HepG2 (cell line): Measurements from ENCODE around the gene ZNF627. TPM values are rescaled to one million over a fixed set of nuclear protein-coding genes. Genes with fewer than 3 reads are reported as not detected.

ENCODE experiments used
- ATAC-seq: fragments of 200-7000 bp; cut with Tn5 transposase; 3 replicates; pipeline ENCODE4 v1.9.1; 2020; ENCODE audit warnings: mild to moderate bottlenecking, moderate library complexity
- Bru-seq: library from RNA; stranded (reverse); fragments of 400-500 nt; gene quantifications from one replicate; lab custom pipeline; 2021; lab: Mats Ljungman, UMichigan
- BruChase-seq, 2 experiments: library from RNA; stranded (reverse); fragments of 400-500 nt; gene quantifications; one replicate each; lab custom pipeline; 2021; lab: Mats Ljungman, UMichigan
- BruUV-seq: library from RNA; stranded (reverse); fragments of 400-500 nt; replicated peaks from 2 replicates; lab custom pipeline; 2021; lab: Mats Ljungman, UMichigan
- CTCF ChIA-PET: fragments of 300-600 bp; formaldehyde crosslinking; extraction: SDS; loops from one replicate; lab custom pipeline; 2021; ENCODE audit warnings: low total read pairs, inconsistent platforms, low intra/inter-chr PET ratio; lab: Yijun Ruan, JAX
- POLR2A ChIA-PET: fragments of 350-600 bp; sonication (Branson Sonifier 250); formaldehyde crosslinking; loops from one replicate; lab custom pipeline; 2020; ENCODE audit warnings: antibody characterized with exemption, inconsistent platforms; lab: Yijun Ruan, JAX
- DNase-seq: peaks from one replicate; pipeline ENCODE4 v3.0.0-alpha.2; 2015; ENCODE audit warnings: low spot score
- FAIRE-seq: peaks from 3 replicates; lab custom pipeline; 2011; peaks lifted over from hg19 to GRCh38; lab: Jason Lieb, UNC
- H2AFZ ChIP-seq: one replicate; pipeline ENCODE4 v1.6.1; 2011; ENCODE audit warnings: low read length, inconsistent platforms
- H3K27ac ChIP-seq: fragments of 300-600 bp; 3 replicates; pipeline ENCODE4 v1.8.0; 2011; ENCODE audit warnings: mixed run types, mild to moderate bottlenecking, mixed read lengths, low read length, inconsistent platforms; ENCODE audit not compliant: insufficient read depth; ENCODE audit errors: extremely low read length
- H3K27me3 ChIP-seq, 2 experiments: fragments of 200-600 bp in 1 of 2; 2 replicates in 1 of 2; 3 replicates in 1 of 2; pipeline versions ENCODE4 v1.6.0 to v1.8.0; 2011; ENCODE audit warnings: low read length in 2 of 2, mild to moderate bottlenecking in 2 of 2, moderate library complexity in 2 of 2, inconsistent platforms in 1 of 2; ENCODE audit not compliant: insufficient read depth in 2 of 2, control insufficient read depth in 1 of 2
- H3K36me3 ChIP-seq, 2 experiments: fragments of 200-600 bp in 1 of 2; replicated peaks in 1 of 2; 2 replicates in 1 of 2; 3 replicates in 1 of 2; pipeline versions ENCODE4 v1.5.1 to v1.8.0; 2011; ENCODE audit warnings: low read length in 2 of 2, inconsistent platforms in 1 of 2; ENCODE audit not compliant: insufficient read depth in 2 of 2, control insufficient read depth in 1 of 2
- H3K4me1 ChIP-seq: 2 replicates; pipeline ENCODE4 v1.5.1; 2012; ENCODE audit warnings: low read length, inconsistent platforms; ENCODE audit not compliant: insufficient read depth
- H3K4me2 ChIP-seq: 2 replicates; pipeline ENCODE4 v1.6.0; 2011; ENCODE audit warnings: low read depth, low read length, inconsistent platforms
- H3K4me3 ChIP-seq, 3 experiments: fragments of 200-600 bp in 1 of 3; sonication (generic), shearing (Covaris generic) in 1 of 3; replicated peaks in 1 of 3; 2 replicates each; pipeline ENCODE4 v1.5.1; 2011 to 2016; ENCODE audit warnings: low read length in 3 of 3, inconsistent platforms in 2 of 3, low read depth in 2 of 3, mild to moderate bottlenecking in 2 of 3, control low read depth in 1 of 3, mixed read lengths in 1 of 3; ENCODE audit not compliant: insufficient read depth in 1 of 3
- H3K79me2 ChIP-seq: one replicate; pipeline ENCODE4 v1.6.1; 2011; ENCODE audit warnings: low read length, inconsistent platforms; ENCODE audit not compliant: insufficient read depth
- H3K9ac ChIP-seq: 2 replicates; pipeline ENCODE4 v1.6.0; 2011; ENCODE audit warnings: mild to moderate bottlenecking, low read depth, low read length, inconsistent platforms; ENCODE audit not compliant: insufficient read depth
- H3K9me3 ChIP-seq: 2 replicates; pipeline ENCODE4 v1.5.1; 2012; ENCODE audit warnings: mild to moderate bottlenecking, low read length
- H4K20me1 ChIP-seq: 2 replicates; pipeline ENCODE4 v1.6.0; 2011; ENCODE audit warnings: inconsistent platforms, mild to moderate bottlenecking, low read length, moderate library complexity; ENCODE audit not compliant: insufficient read depth
- GATAD2A ChIP-seq: IDR thresholded peaks from 2 replicates; pipeline ENCODE4 v1.6.1; 2016
- HBP1 ChIP-seq: IDR thresholded peaks from 2 replicates; pipeline ENCODE4 v1.6.1; 2016; ENCODE audit warnings: low read depth, control low read depth
- IKZF4 ChIP-seq: sonication (generic); formaldehyde crosslinking; IDR thresholded peaks from 2 replicates; pipeline ENCODE4 v1.5.1; 2020; ENCODE audit warnings: borderline replicate concordance, mild to moderate bottlenecking, low read depth, missing genetic modification reagents; ENCODE audit errors: not compliant biosample characterization
- KMT2B ChIP-seq: IDR thresholded peaks from 2 replicates; pipeline ENCODE4 v1.6.1; 2016; ENCODE audit warnings: missing genetic modification reagents, missing compliant biosample characterization
- NFYB ChIP-seq: sonication (generic); formaldehyde crosslinking; IDR thresholded peaks from 2 replicates; pipeline ENCODE4 v1.4.0; 2020; ENCODE audit warnings: missing genetic modification reagents
- NR2F2 ChIP-seq: IDR thresholded peaks from 2 replicates; pipeline ENCODE4 v1.6.1; 2012; ENCODE audit warnings: low read depth, inconsistent platforms, borderline replicate concordance
- SPEN ChIP-seq: sonication (generic); formaldehyde crosslinking; IDR thresholded peaks from 2 replicates; pipeline ENCODE4 v1.5.1; 2020; ENCODE audit warnings: low read depth, mild to moderate bottlenecking, missing genetic modification reagents
- SRSF4 ChIP-seq: fragments of 200-400 bp; formaldehyde crosslinking; IDR thresholded peaks from one replicate; pipeline ENCODE4 v1.6.1; 2018; ENCODE audit warnings: mild to moderate bottlenecking, low read depth, low read length, moderate library complexity; ENCODE audit not compliant: poor library complexity, severe bottlenecking
- ZFY ChIP-seq: sonication (generic); formaldehyde crosslinking; IDR thresholded peaks from 2 replicates; pipeline ENCODE4 v1.4.0; 2020; ENCODE audit warnings: missing genetic modification reagents
- ZNF180 ChIP-seq: sonication (generic); formaldehyde crosslinking; IDR thresholded peaks from 2 replicates; pipeline ENCODE4 v1.4.0; 2020; ENCODE audit warnings: low read depth, missing genetic modification reagents, borderline replicate concordance
- ZNF205 ChIP-seq: IDR thresholded peaks from 2 replicates; pipeline ENCODE4 v1.6.1; 2018; ENCODE audit warnings: missing biosample characterization, missing genetic modification reagents
- ZNF282 ChIP-seq: fragments of 450-650 bp; IDR thresholded peaks from 2 replicates; pipeline ENCODE4 v1.6.1; 2018; ENCODE audit not compliant: partially characterized antibody
- ZNF33B ChIP-seq: sonication (generic); formaldehyde crosslinking; IDR thresholded peaks from 2 replicates; pipeline ENCODE4 v1.5.1; 2020; ENCODE audit warnings: mild to moderate bottlenecking, missing genetic modification reagents
- ZNF510 ChIP-seq: sonication (generic); formaldehyde crosslinking; IDR thresholded peaks from 2 replicates; pipeline ENCODE4 v1.4.0; 2020; ENCODE audit warnings: low read depth, mild to moderate bottlenecking, missing genetic modification reagents
- ZNF563 ChIP-seq: sonication (generic); formaldehyde crosslinking; IDR thresholded peaks from 2 replicates; pipeline ENCODE4 v1.8.0; 2022; ENCODE audit warnings: mild to moderate bottlenecking, moderate library complexity, missing genetic modification reagents
- ZNF7 ChIP-seq: IDR thresholded peaks from 2 replicates; pipeline ENCODE4 v1.6.1; 2016; ENCODE audit warnings: missing biosample characterization, missing genetic modification reagents
- ZNF782 ChIP-seq: sonication (generic); formaldehyde crosslinking; IDR thresholded peaks from 2 replicates; pipeline ENCODE4 v1.4.0; 2020; ENCODE audit warnings: missing genetic modification reagents, mild to moderate bottlenecking, borderline replicate concordance
- WGBS: methylation state at CpG from one replicate; pipeline ENCODE4 v1.1.6; 2017; ENCODE audit warnings: low lambda C conversion rate; 5-methylcytosine and 5-hydroxymethylcytosine counted together
- in situ Hi-C: cut with HindIII; loops from 2 replicates; pipeline ENCODE4 v1.10.0; 2017; ENCODE audit warnings: low pct_unique_long_range_greater_than_20kb; ENCODE audit not compliant: extremely low pct_ligation_motif_present
- intact Hi-C: fragments of 100-400 bp; cut with micrococcal nuclease; formaldehyde crosslinking; loops from one replicate; pipeline ENCODE4 v1.10.0; 2022; ENCODE audit not compliant: unreplicated experiment
- long read RNA-seq, 2 experiments: library from RNA in 1 of 2; library from polyadenylated mRNA in 1 of 2; stranded (forward) in 1 of 2; unstranded in 1 of 2; transcript quantifications; one replicate each; pipeline ENCODE4 v2.0.0, GENCODE V29; 2019 to 2022
- polyA minus RNA-seq, 3 experiments: library from RNA; depleted of rRNA, polyadenylated mRNA; stranded (reverse); fragments of >200 nt; gene quantifications; 2 replicates each; pipeline ENCODE4 v1.2.3, GENCODE V29; 2011; ENCODE audit warnings: low replicate concordance in 1 of 3
- polyA plus RNA-seq, 8 experiments: library from polyadenylated mRNA; depleted of rRNA in 3 of 8; stranded (reverse) in 7 of 8; unstranded in 1 of 8; fragments of >200 nt; fragmentation: Illumina TruSeq in 4 of 8; extraction: Trizol in 4 of 8; gene quantifications; 2 replicates each; pipeline versions ENCODE4 v1.2.1 to v1.2.3, GENCODE V29; 2011 to 2016; ENCODE audit warnings: low read depth in 4 of 8, missing spikeins in 1 of 8, mixed read lengths in 1 of 8; ENCODE audit not compliant: insufficient read depth in 1 of 8
- total RNA-seq, 5 experiments: library from RNA; depleted of rRNA; stranded (reverse); fragments of >200 nt; fragmentation: Illumina TruSeq; extraction: Trizol; gene quantifications; 2 replicates each; pipeline ENCODE4 v1.2.3, GENCODE V29; 2016; ENCODE audit warnings: low read depth in 1 of 5

Gene ZNF627
- 12.7 and 14.2 TPM in 2 replicates for total RNA-seq (2016; rRNA removed; fragmentation: Illumina TruSeq; extraction: Trizol)
- total RNA-seq (2016; cell fraction: cytosol; rRNA removed; fragmentation: Illumina TruSeq; extraction: Trizol; ENCODE audit: low read depth) = 3.0 and 3.1 TPM in 2 replicates
- 13.5 and 18.6 TPM in 2 replicates for total RNA-seq (2016; cell fraction: insoluble cytoplasmic fraction; rRNA removed; fragmentation: Illumina TruSeq; extraction: Trizol)
- total RNA-seq (2016; cell fraction: membrane; rRNA removed; fragmentation: Illumina TruSeq; extraction: Trizol) = 9.4 and 10.1 TPM in 2 replicates
- 8.8 and 9.3 TPM in 2 replicates for total RNA-seq (2016; cell fraction: nucleus; rRNA removed; fragmentation: Illumina TruSeq; extraction: Trizol)
- 4.2 and 4.5 TPM in 2 replicates for polyA plus RNA-seq (2011; rRNA removed)
- polyA plus RNA-seq (2011; cell fraction: cytosol; rRNA removed) = 2.2 and 4.3 TPM in 2 replicates
- 2.8 and 3.3 TPM in 2 replicates for polyA plus RNA-seq (2011; cell fraction: nucleus; rRNA removed)
- polyA plus RNA-seq (2012) = 6.0 and 6.4 TPM in 2 replicates
- polyA plus RNA-seq (2016; cell fraction: cytosol; fragmentation: Illumina TruSeq; extraction: Trizol; ENCODE audit: low read depth) = 1.1 and 1.4 TPM in 2 replicates
- polyA plus RNA-seq (2016; cell fraction: insoluble cytoplasmic fraction; fragmentation: Illumina TruSeq; extraction: Trizol; ENCODE audit: low read depth) = 7.3 and 8.2 TPM in 2 replicates
- 3.4 TPM in 2 replicates for polyA plus RNA-seq (2016; cell fraction: membrane; fragmentation: Illumina TruSeq; extraction: Trizol; ENCODE audit: low read depth)
- 6.6 and 8.4 TPM in 2 replicates for polyA plus RNA-seq (2016; cell fraction: nucleus; fragmentation: Illumina TruSeq; extraction: Trizol; ENCODE audit: insufficient read depth, low read depth)
- 4.3 and 4.4 TPM in 2 replicates for polyA minus RNA-seq (2011; rRNA and poly(A)+ RNA removed; ENCODE audit: low replicate concordance)
- polyA minus RNA-seq (2011; cell fraction: cytosol; rRNA and poly(A)+ RNA removed) = 6.4 and 8.8 TPM in 2 replicates
- 10.3 TPM in 2 replicates for polyA minus RNA-seq (2011; cell fraction: nucleus; rRNA and poly(A)+ RNA removed)
- percentile 80 among the genes with signal in this experiment for Bru-seq, nascent RNA
- percentile 64 among the genes with signal in this experiment for BruChase-seq, experiment 1, labeled RNA remaining after a 6-hour chase
- BruChase-seq, experiment 2, labeled RNA remaining after a 2-hour chase = percentile 68 among the genes with signal in this experiment
- long read RNA-seq, experiment 1, transcript ZNF627-201 (4 exons, 2,840 nt) = major isoform, 10 of 15 reads
- long read RNA-seq, experiment 1, partial matches to known transcripts = 1 of 15 reads
- long read RNA-seq, experiment 1, other reads (novel, unspliced or antisense) = 4 of 15 reads
- long read RNA-seq, experiment 2, partial matches to known transcripts = 0 of 5 reads
- long read RNA-seq, experiment 2, other reads (novel, unspliced or antisense) = 2 of 5 reads

DNA sequence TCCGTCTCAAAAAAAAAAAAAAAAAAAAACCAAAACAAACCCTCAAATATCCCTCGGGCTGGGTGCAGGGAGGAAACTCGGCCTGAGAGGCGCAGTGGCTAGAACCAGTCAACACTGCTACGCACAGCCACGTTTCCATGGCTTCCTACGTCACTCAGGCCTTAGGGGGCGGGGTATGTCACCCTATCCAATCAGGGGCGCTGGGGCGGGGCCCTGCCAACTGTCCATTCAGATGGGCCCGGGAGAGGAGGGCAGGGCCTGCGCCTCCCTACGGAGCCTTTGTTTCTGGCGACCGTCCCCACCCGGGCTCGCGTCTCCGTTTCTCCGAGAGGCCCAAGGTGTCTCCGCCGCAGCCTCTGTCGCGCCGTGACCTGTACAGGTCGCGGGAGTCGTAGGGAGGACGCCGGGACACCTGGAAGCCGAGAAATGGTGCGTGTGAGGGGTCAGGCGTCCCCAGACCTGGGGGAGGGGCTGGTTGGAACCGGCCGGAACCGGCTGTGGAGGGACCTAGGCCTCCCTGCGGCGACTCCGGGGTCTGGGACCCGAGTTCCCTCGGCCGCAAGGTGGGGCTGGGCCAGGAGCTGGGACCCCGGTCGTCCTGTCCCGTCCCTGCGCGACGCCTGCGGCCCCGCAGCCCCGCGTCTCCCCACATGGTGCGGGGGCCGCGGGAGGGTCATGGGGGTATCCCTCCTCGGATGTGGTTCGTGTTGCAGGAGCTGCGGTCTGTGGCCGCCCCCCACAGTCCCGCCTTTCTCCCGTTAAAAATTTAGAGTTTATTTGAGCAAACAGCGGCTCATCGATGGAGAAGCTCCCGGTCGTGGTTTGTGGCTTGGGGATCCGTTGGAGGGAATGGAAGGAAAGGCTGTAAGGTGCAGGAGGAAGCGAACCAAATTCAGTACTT is at the start of gene ZNF627:
ZNF627 (plus strand) TSS at position 282 of the 901 bp plus-strand sequence; CDS start at position 427, 145 bp downstream.
- WGBS = 1% methylated on average over 18 of the region's 67 CpGs
- POLR2A ChIA-PET = interaction anchor here (0.7 to 1.2 kb wide), 12 partner anchors 10 to 223 kb away, joined by 3 to 9 read pairs (median 3); partner anchors contain the start of genes ELOF1, EPOR and SWSAP1
- Histone ChIP-seq H3K9me3 (no peaks in the 10 kb centered on the region), H2AFZ (no peak within 1 kb of the TSS), H3K4me3 (peak within 1 kb of the TSS; percentile 86 to 89 (median 86)), H3K27me3 (no peaks in the 10 kb centered on the region), H3K36me3 (no peaks in the 10 kb centered on the region), H3K79me2 (peaks cover 33% of the 10 kb centered on the region), H3K4me1 (peaks cover 50% of the 10 kb centered on the region), H4K20me1 (no peaks in the 10 kb centered on the region), H3K27ac (peak within 1 kb of the TSS; percentile 85), H3K4me2 (peak within 1 kb of the TSS; percentile 74), H3K9ac (peak within 1 kb of the TSS; percentile 92)
- CTCF ChIA-PET = no interaction called here
- intact Hi-C loops = no loop called here
- no TSS peak for BruUV-seq
- ATAC-seq (peak; percentile 99), DNase-seq (peak; percentile 96), FAIRE-seq (peak; percentile 94)
- in situ Hi-C loops = no loop called here
- TF ChIP-seq ZNF282 (no peak), NR2F2 (0 out of 2 replicates have a peak, but pooled peaks have one; percentile 14), SPEN (CRISPR knock-in tag) (peak; percentile 59), NFYB (CRISPR knock-in tag) (peak; percentile 90), ZNF510 (no peak), ZFY (CRISPR knock-in tag) (peak; percentile 98), GATAD2A (peak; percentile 37; the same call in 1 of the 2 replicates), ZNF7 (CRISPR knock-in tag) (no peak), ZNF205 (0 out of 2 replicates have a peak, but pooled peaks have one; percentile 49), ZNF180 (CRISPR knock-in tag) (no peak), HBP1 (CRISPR knock-in tag) (no peak; the same call in 1 of the 2 replicates), ZNF782 (CRISPR knock-in tag) (peak; percentile 92), IKZF4 (CRISPR knock-in tag) (no peak), SRSF4 (no peak), ZNF33B (CRISPR knock-in tag) (0 out of 2 replicates have a peak, but pooled peaks have one; percentile 38), KMT2B (CRISPR knock-in tag) (0 out of 2 replicates have a peak, but pooled peaks have one; percentile 72), ZNF563 (CRISPR knock-in tag) (peak; percentile 92)
